Parathyroid adenoma (tissue), 2 donors: ENCODE measurements around the gene ZBTB45.
A peak's percentile ranks its signal among the peaks of the same experiment; 100 is the strongest.

Experiments used
- H2AFZ ChIP-seq: fragments of 300-600 bp; sonication (generic); one replicate; pipeline ENCODE4 v1.7.0; 2017; ENCODE audit warnings: antibody characterized with exemption, mild to moderate bottlenecking
- H3K27ac ChIP-seq: fragments of 300-600 bp; sonication (generic); one replicate; pipeline ENCODE4 v1.7.0; 2017
- H3K27me3 ChIP-seq: fragments of 300-600 bp; sonication (generic); one replicate; pipeline ENCODE4 v1.7.0; 2017; ENCODE audit warnings: low read length; ENCODE audit not compliant: control insufficient read depth, insufficient read depth
- H3K36me3 ChIP-seq: fragments of 300-600 bp; sonication (generic); one replicate; pipeline ENCODE4 v1.7.0; 2017; ENCODE audit warnings: low read length; ENCODE audit not compliant: control insufficient read depth, insufficient read depth
- H3K4me1 ChIP-seq: fragments of 300-600 bp; sonication (generic); one replicate; pipeline ENCODE4 v1.7.0; 2017; ENCODE audit warnings: control low read depth
- H3K4me2 ChIP-seq: fragments of 300-600 bp; sonication (generic); one replicate; pipeline ENCODE4 v1.7.0; 2017; ENCODE audit warnings: low read length
- H3K4me3 ChIP-seq: fragments of 300-600 bp; sonication (generic); one replicate; pipeline ENCODE4 v1.7.0; 2017; ENCODE audit warnings: low read depth, low read length
- H3K79me2 ChIP-seq: fragments of 300-600 bp; sonication (generic); one replicate; pipeline ENCODE4 v1.7.0; 2017; ENCODE audit warnings: control low read depth
- H3K9ac ChIP-seq: fragments of 300-600 bp; sonication (generic); one replicate; pipeline ENCODE4 v1.7.0; 2017; ENCODE audit warnings: mild to moderate bottlenecking
- H3K9me3 ChIP-seq: fragments of 300-600 bp; sonication (generic); one replicate; pipeline ENCODE4 v1.7.0; 2017; ENCODE audit warnings: low read length; ENCODE audit not compliant: control insufficient read depth
- TF ChIP-seq, protein P1 (sequence below): fragments of 300-600 bp; sonication (generic); IDR thresholded peaks from one replicate; pipeline ENCODE4 v1.7.0; 2017; ENCODE audit warnings: antibody characterized with exemption, mild to moderate bottlenecking
- donor health status: primary hyperparathyroidism.

The ZBTB45 gene

DNA sequence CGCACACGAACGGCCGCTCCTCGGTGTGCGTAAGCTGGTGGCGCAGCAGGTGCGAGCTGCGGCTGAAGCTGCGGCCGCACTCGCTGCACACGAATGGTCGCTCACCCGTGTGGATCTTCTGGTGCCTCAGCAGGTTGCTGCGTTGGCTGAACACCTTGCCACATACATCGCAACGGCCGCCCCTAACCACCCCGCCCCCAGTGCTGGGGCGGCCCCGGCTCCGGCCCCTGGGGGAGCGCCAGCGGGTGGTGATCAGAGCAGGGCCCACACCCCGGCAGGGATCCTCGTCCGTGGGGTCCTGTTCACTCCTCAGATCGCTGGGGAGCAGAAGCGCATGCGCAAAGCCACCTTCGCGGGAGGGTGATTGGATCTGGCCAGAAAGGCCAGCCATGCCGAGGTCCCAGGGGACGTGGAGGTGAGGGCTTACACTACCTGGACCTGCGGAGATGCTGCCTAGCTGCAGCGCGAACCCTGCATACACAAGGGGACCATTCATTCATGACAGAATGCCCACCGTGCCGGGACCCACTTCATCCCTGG lies 43.5 kb upstream of the ZBTB45 start:
- Histone ChIP-seq H3K79me2 (no peaks in the 10 kb centered on the region), H3K4me3 (peak overlapping the region; percentile 47), H3K36me3 (no peaks in the 10 kb centered on the region), H3K4me2 (peak overlapping the region; percentile 59), H3K27ac (peak overlapping the region; percentile 71), H3K4me1 (peaks cover 24% of the 10 kb centered on the region), H3K9ac (no peak overlapping the region), H3K27me3 (no peaks in the 10 kb centered on the region), H3K9me3 (no peaks in the 10 kb centered on the region), H2AFZ (peak overlapping the region; percentile 65)
- TF ChIP-seq, protein P1, sequence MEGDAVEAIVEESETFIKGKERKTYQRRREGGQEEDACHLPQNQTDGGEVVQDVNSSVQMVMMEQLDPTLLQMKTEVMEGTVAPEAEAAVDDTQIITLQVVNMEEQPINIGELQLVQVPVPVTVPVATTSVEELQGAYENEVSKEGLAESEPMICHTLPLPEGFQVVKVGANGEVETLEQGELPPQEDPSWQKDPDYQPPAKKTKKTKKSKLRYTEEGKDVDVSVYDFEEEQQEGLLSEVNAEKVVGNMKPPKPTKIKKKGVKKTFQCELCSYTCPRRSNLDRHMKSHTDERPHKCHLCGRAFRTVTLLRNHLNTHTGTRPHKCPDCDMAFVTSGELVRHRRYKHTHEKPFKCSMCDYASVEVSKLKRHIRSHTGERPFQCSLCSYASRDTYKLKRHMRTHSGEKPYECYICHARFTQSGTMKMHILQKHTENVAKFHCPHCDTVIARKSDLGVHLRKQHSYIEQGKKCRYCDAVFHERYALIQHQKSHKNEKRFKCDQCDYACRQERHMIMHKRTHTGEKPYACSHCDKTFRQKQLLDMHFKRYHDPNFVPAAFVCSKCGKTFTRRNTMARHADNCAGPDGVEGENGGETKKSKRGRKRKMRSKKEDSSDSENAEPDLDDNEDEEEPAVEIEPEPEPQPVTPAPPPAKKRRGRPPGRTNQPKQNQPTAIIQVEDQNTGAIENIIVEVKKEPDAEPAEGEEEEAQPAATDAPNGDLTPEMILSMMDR: no peak

DNA sequence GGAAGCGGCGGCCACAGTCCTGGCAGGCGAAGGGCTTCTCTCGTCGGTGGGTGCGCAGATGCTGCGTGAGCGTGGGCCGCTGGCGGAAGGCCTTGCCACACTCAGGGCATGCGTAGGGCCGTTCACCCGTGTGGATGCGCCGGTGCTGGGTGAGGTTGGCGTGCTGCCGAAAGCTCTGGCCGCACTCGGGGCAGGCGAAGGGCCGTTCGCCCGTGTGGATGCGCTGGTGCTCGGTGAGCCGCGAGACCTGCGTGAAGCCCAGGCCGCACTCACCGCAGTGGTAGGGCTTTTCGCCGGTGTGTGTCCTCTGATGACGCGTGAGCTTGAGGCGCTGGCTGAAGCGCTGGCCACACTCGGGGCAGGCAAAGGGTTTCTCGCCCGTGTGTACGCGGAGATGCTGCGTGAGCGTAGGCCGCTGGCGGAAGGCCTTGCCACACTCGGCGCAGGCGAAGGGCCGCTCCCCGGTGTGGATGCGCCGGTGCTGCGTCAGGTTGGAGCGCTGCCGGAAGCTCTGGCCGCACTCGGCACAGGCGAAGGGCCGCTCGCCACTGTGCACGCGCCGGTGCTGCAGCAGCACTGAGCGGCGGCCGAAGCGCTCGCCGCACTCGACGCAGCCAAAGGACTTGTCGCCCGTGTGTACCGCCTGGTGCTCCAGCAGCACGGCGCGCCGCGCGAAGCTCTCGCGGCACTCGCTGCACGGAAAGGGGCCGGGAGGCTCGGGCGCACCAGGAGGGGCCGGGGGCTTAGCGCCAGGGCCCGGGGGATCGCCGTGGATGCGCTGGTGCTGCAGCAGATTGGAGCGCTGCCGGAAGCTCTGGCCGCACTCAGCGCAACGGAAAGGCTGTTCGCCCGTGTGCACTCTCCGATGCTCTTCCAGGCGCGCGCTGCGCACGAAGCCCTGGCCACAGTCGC lies 42.8 kb upstream of the ZBTB45 start:
- Histone ChIP-seq H2AFZ (peak overlapping the region; percentile 65), H3K27ac (peak overlapping the region; percentile 71), H3K4me2 (peak overlapping the region; percentile 59), H3K9me3 (no peaks in the 10 kb centered on the region), H3K27me3 (no peaks in the 10 kb centered on the region), H3K79me2 (peaks cover 6% of the 10 kb centered on the region), H3K36me3 (no peaks in the 10 kb centered on the region), H3K4me3 (peak overlapping the region; percentile 47), H3K4me1 (peaks cover 24% of the 10 kb centered on the region), H3K9ac (no peak overlapping the region)
- TF ChIP-seq, protein P1: no peak

DNA sequence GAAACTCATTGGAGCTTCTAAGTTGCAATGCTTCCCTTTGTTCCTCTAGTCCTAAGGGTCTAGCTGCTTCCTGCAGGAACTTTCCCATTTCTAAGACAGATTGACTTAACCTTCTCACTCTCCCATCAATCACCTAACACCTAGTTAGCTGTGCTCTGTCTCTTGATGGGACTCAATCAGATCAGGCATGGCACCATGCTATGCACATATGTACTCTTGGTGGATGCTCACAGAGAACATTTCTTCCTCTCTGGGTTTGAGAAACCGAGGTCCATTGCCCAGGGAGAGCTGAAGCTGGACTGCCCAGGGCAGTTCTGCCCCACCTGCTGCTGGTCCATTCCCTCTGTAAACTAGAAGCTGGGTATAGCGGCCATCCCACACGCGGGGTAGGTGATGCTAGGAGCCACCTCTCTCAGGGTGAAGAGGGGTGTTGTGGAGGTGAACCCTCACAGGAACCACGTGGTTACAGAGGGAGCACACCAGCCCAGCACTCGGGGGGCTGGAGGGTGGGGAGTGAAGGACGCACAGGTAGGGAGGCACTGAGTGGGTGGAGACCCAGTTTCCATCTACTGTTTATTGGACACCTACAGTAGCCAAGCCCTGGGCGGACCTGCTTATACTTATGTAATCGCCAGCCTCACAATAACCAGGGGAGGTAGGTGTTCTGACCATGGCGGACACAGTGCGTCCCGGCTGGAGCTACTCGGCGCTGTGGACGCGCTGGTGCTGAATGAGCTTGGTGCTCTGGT lies 41.9 kb upstream of the ZBTB45 start:
- H3K36me3 ChIP-seq: no peaks in the 10 kb centered on the region
- H3K4me1 ChIP-seq: peaks cover 30% of the 10 kb centered on the region
- H3K27ac ChIP-seq: peak overlapping the region; percentile 71

DNA sequence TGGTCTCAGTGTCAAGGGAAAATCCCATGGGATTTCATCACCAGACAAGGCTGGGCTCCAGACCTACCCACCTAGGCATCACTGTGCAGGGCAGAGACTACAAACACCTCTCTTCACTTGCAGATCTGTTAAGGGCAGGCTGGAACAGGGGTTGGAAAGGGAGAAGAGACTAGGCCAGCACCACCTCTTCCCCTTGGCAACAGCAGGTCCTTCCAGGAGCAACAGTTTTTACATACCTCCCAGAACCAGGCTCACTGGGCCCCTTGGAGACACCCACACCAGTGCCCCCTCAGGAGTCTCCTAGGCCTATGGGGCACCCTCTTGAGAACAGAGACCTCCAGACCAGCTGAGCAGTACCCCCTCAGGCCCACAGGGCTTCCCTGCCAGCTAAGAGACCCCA lies 41.3 kb upstream of the ZBTB45 start:
- no peak overlapping the region for H2AFZ ChIP-seq
- H3K4me2 ChIP-seq: no peak overlapping the region
- no peak overlapping the region for H3K9ac ChIP-seq
- no peak overlapping the region for H3K4me3 ChIP-seq
- H3K79me2 ChIP-seq: peaks cover 21% of the 10 kb centered on the region
- no peaks in the 10 kb centered on the region for H3K27me3 ChIP-seq
- no peak overlapping the region for H3K27ac ChIP-seq
- H3K36me3 ChIP-seq: no peaks in the 10 kb centered on the region
- no peaks in the 10 kb centered on the region for H3K9me3 ChIP-seq
- TF ChIP-seq, protein P1: no peak
- peaks cover 35% of the 10 kb centered on the region for H3K4me1 ChIP-seq

More for the DNA sequence above, 41.9 kb upstream of the ZBTB45 start:
- TF ChIP-seq, protein P1: no peak
- H3K79me2 ChIP-seq: peaks cover 15% of the 10 kb centered on the region
- peak overlapping the region; percentile 59 for H3K4me2 ChIP-seq
- H3K4me3 ChIP-seq: peak overlapping the region; percentile 47
- peak overlapping the region; percentile 65 for H2AFZ ChIP-seq
- H3K27me3 ChIP-seq: no peaks in the 10 kb centered on the region
- H3K9me3 ChIP-seq: no peaks in the 10 kb centered on the region
- H3K9ac ChIP-seq: no peak overlapping the region
